DOHH2 (cell line): ENCODE data around the gene CMIP.

Experiments
- H3F3A ChIP-seq: fragments of 200-600 bp; sonication (generic), shearing (Covaris generic); 2 replicates; pipeline ENCODE4 v1.6.0; 2016; ENCODE audit warnings: antibody characterized with exemption, mild to moderate bottlenecking; ENCODE audit not compliant: control insufficient read depth, insufficient read depth
- H3K27ac ChIP-seq: fragments of 200-600 bp; sonication (generic); 2 replicates; pipeline ENCODE4 v1.5.1; 2014; ENCODE audit warnings: low read depth, mild to moderate bottlenecking, low read length, moderate library complexity
- H3K27me3 ChIP-seq: fragments of 200-600 bp; sonication (generic); 2 replicates; pipeline ENCODE4 v1.6.1; 2014; ENCODE audit warnings: mild to moderate bottlenecking, low read length, mixed read lengths; ENCODE audit not compliant: control insufficient read depth
- H3K36me3 ChIP-seq: fragments of 200-600 bp; sonication (generic); 2 replicates; pipeline ENCODE4 v1.6.1; 2014; ENCODE audit warnings: mild to moderate bottlenecking, low read length, moderate library complexity, mixed read lengths; ENCODE audit not compliant: control insufficient read depth
- H3K4me1 ChIP-seq: fragments of 200-600 bp; sonication (generic); 2 replicates; pipeline ENCODE4 v1.6.1; 2014; ENCODE audit warnings: mild to moderate bottlenecking, low read length, mixed read lengths; ENCODE audit not compliant: control insufficient read depth
- H3K4me2 ChIP-seq: fragments of 200-600 bp; sonication (generic); 2 replicates; pipeline ENCODE4 v1.6.0; 2014; ENCODE audit warnings: mild to moderate bottlenecking, low read length, moderate library complexity
- H3K4me3 ChIP-seq: fragments of 200-600 bp; sonication (generic); 2 replicates; pipeline ENCODE4 v1.5.1; 2014; ENCODE audit warnings: mild to moderate bottlenecking, low read length, mixed read lengths
- H3K79me2 ChIP-seq: fragments of 200-600 bp; sonication (generic); 2 replicates; pipeline ENCODE4 v1.6.1; 2014; ENCODE audit warnings: mild to moderate bottlenecking, low read length, mixed read lengths; ENCODE audit not compliant: control insufficient read depth
- H3K9me2 ChIP-seq: fragments of 200-600 bp; sonication (generic); replicated peaks from 2 replicates; pipeline ENCODE4 v1.6.1; 2014; ENCODE audit warnings: mild to moderate bottlenecking, low read length, mixed read lengths; ENCODE audit not compliant: control insufficient read depth
- H3K9me3 ChIP-seq: fragments of 200-600 bp; sonication (generic); 2 replicates; pipeline ENCODE4 v1.6.1; 2014; ENCODE audit warnings: antibody characterized with exemption, low read length, mixed read lengths; ENCODE audit not compliant: control insufficient read depth, insufficient read depth
- H4K20me1 ChIP-seq: fragments of 200-600 bp; sonication (generic); 2 replicates; pipeline ENCODE4 v1.6.0; 2014; ENCODE audit warnings: low read depth, mild to moderate bottlenecking, antibody characterized with exemption, low read length, moderate library complexity; ENCODE audit not compliant: control insufficient read depth, insufficient read depth
- CTCF ChIP-seq: fragments of 200-600 bp; sonication (generic); IDR thresholded peaks from one replicate; pipeline ENCODE4 v1.5.1; 2014; ENCODE audit warnings: antibody characterized with exemption, mild to moderate bottlenecking, low read depth, low read length; ENCODE audit not compliant: poor library complexity, severe bottlenecking
- EZH2phosphoT487 ChIP-seq: fragments of 200-600 bp; sonication (generic); IDR thresholded peaks from 2 replicates; pipeline ENCODE4 v1.6.1; 2017; ENCODE audit warnings: borderline replicate concordance, mild to moderate bottlenecking, antibody characterized with exemption, low read length, moderate library complexity, mixed read lengths

Gene CMIP

GRCh38 chr16:81593481-81593880 is 148.9 kb downstream of the CMIP start:
- no peak for TF ChIP-seq EZH2phosphoT487
- TF ChIP-seq CTCF, result no peak
- H3K4me1 ChIP-seq, result no peaks in the 10 kb centered on the region
- no peaks in the 10 kb centered on the region for H3K9me3 ChIP-seq
- no peaks in the 10 kb centered on the region for H4K20me1 ChIP-seq
- H3K9me2 ChIP-seq, result no peaks in the 10 kb centered on the region
- H3F3A ChIP-seq, result no peaks in the 10 kb centered on the region
- no peaks in the 10 kb centered on the region for H3K27me3 ChIP-seq
- no peaks in the 10 kb centered on the region for H3K36me3 ChIP-seq
- no peaks in the 10 kb centered on the region for H3K79me2 ChIP-seq
- no peak overlapping the region for H3K4me2 ChIP-seq
- no peak overlapping the region for H3K27ac ChIP-seq
- no peak overlapping the region for H3K4me3 ChIP-seq

DNA sequence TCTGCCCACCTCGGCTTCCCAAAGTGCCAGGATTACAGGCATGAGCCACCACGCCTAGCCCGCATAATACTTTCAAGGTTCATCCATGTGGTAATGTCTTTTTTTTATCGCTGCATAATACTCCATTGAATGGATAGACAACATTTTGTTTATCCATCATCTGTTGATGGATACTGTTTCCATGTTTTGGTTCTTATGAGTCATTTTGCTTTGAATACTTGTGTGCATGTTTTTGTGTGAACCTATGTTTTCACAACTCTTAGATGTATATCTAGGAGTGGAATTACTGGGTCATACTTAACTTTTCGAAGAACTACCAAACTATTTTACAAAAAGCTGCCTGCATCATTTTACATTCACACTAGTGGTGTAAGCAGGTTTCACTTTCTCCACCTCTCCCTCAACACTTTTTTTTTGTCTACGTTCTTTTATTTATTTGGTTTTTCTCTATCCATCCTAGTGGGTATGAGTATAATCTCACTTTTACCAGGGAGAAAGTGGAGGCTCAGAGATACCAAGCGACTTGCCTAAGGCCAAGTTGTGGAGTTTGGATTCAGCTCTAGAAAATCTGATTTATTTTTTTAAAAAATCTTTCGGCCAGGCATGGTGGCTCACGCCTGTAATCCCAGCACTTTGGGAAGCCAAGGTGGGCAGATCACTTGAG is 151.2 kb downstream of the CMIP start:
- Histone ChIP-seq H4K20me1 (no peaks in the 10 kb centered on the region), H3K9me2 (no peaks in the 10 kb centered on the region), H3K4me3 (no peak overlapping the region), H3K27me3 (no peaks in the 10 kb centered on the region), H3K36me3 (no peaks in the 10 kb centered on the region), H3K9me3 (no peaks in the 10 kb centered on the region), H3K4me2 (no peak overlapping the region), H3K4me1 (no peaks in the 10 kb centered on the region), H3F3A (no peaks in the 10 kb centered on the region), H3K27ac (no peak overlapping the region), H3K79me2 (no peaks in the 10 kb centered on the region)
- TF ChIP-seq CTCF, result no peak
- no peak for TF ChIP-seq EZH2phosphoT487

DNA sequence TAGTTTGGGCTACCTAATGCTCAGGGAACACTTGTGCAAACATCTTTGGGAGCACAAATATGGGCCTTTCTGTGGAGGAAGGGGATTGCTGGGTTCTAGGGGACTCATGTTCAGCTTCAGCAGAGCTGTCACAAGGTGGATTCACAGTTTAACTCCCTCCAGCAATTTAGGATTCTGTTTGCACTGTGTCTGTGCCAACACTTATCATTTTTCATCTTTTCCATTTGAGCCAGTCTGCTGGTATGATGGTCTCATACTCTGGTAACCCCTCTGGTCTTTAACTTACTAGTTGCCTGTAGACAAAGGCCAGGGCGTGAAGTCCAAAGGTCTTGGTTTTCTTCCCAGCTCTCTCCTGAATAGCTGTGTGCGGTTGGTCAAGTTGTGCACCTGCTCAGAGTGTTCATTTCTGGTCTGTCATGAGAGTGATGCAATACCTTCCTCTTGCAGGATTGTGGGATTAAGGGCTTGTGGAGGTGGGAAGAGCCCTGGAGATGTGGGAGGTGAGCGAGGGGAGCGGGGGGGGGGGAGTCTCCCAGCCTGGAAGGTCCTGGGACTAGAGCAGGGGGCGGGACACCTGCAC is 152.6 kb downstream of the CMIP start:
- no peaks in the 10 kb centered on the region for H4K20me1 ChIP-seq
- H3F3A ChIP-seq, result no peaks in the 10 kb centered on the region
- no peak overlapping the region for H3K4me2 ChIP-seq
- H3K9me3 ChIP-seq, result no peaks in the 10 kb centered on the region
- no peak overlapping the region for H3K4me3 ChIP-seq
- no peak overlapping the region for H3K27ac ChIP-seq
- H3K36me3 ChIP-seq, result no peaks in the 10 kb centered on the region
- no peaks in the 10 kb centered on the region for H3K27me3 ChIP-seq
- H3K4me1 ChIP-seq, result no peaks in the 10 kb centered on the region
- H3K79me2 ChIP-seq, result no peaks in the 10 kb centered on the region
- TF ChIP-seq CTCF (no peak), EZH2phosphoT487 (no peak)
- H3K9me2 ChIP-seq, result no peaks in the 10 kb centered on the region
